HEK293T (cell line): ENCODE data around the gene DES.

Experiments used
- ELF4 ChIP-seq: fragments of 450-650 bp; IDR thresholded peaks from 2 replicates; pipeline ENCODE4 v1.6.1; 2017; ENCODE audit warnings: antibody characterized with exemption
- FOXM1 ChIP-seq: fragments of 450-650 bp; IDR thresholded peaks from 2 replicates; pipeline ENCODE4 v1.6.1; 2017; ENCODE audit warnings: mild to moderate bottlenecking, borderline replicate concordance
- ZNF384 ChIP-seq: fragments of 450-650 bp; IDR thresholded peaks from 2 replicates; pipeline ENCODE4 v1.6.1; 2016

DNA sequence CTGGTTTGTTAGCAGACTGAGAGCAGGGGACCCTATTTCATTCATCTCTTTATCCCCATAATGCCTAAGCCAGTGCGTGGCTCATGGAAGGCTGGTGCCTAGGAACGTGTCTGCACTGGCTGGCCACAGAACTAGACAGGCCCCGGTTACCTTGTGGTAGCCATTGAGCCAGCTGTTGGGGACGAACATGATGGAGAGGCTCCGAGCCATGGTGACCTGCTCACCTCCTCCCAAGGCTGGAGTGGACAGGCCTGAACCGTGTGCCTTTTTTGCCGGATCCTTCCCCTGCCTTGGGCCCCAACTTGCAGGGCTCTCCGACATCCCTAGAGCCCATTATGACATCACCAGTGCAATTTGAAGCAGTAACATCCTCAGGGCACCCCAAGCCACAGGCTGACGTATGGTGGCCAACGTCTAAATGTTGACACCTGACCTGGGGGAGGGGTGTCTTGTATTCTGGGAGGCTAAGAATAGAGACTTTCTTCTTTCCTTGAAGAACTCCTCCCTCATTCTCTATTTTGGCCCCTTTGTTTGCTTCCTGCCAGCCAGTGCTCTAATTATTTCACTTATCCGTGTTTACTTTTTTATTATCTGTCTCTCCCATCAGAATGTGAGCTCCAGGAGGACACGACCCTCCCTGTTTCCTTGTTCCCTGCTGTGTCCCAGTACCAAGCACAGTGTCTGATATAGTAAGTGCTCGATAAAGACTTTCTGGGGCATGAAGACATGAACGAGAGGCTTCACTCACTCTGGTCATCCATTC lies 18.3 kb upstream of the DES start:
- TF ChIP-seq ZNF384 (no peak), FOXM1 (no peak), ELF4 (no peak)
